Stimulated activated CD8-positive, alpha-beta memory T cell treated with anti-CD3 and anti-CD28 coated beads, Interleukin-2, amount 100 ng/mL, for 1 hour (primary cell): Measurements from ENCODE around the gene CAV2.

Experiments used
- DNase-seq, 2 donors: peaks; one replicate each; pipeline ENCODE4 v3.0.0-alpha.2; 2020; ENCODE audit warnings: low read depth in 2 of 2

The CAV2 gene

DNA sequence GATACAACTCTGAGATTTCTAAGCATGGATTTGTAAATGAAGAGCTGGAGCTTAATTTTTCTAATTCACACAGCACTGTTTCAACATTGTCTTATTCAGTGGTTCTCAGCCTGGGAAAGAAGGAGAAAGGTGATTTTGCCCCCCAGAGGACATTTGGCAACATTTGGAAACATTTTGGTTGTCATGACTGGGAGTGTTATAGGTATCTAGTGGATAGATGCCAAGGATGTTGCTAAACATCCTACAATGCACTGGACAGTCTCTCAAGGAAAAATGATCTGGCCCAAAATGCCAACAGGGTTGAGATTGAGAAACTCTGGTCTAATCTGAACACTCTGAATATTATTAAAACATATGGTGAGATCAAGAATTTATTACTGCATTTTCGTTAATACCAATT, 3.8 kb upstream of the CAV2 start:
- no peak for DNase-seq

DNA sequence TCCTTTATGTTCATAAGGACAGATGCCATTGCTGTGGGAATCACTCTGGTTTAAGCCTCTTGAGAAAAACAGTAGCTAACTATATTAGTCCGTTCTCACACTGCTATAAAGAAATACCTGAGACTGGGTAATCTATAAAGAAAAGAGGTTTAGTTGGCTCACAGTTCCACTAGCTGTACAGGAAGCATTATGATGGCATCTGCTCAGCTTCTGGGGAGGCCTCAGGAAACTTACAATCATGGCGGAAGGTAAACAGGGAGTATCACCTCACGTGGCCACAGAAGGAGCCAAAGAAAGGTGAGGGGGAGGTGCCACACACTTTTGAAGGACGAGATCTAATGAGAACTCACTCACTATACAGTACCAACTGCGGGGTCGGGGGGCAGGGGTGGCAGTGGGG, 2.9 kb upstream of the CAV2 start:
- no peak for DNase-seq

DNA sequence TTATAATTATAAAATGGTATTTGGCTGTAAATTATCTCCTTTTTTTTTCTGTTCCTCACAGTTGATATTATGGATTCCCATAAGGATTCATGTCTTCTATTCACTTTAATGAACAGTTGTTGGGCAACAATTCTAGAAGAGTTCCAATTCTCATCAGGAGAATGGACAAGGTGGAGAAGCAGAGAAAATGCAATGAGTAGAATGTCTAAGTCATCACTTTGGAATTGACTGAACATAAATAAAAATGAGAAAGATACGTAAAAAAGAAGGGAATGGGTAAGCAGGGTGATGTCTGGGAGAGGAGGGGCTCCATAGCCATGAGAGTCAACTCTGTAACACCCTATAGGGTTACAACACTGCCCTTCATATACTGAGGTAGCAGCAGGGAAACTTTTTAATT, 1.8 kb upstream of the CAV2 start:
- no peak for DNase-seq

DNA sequence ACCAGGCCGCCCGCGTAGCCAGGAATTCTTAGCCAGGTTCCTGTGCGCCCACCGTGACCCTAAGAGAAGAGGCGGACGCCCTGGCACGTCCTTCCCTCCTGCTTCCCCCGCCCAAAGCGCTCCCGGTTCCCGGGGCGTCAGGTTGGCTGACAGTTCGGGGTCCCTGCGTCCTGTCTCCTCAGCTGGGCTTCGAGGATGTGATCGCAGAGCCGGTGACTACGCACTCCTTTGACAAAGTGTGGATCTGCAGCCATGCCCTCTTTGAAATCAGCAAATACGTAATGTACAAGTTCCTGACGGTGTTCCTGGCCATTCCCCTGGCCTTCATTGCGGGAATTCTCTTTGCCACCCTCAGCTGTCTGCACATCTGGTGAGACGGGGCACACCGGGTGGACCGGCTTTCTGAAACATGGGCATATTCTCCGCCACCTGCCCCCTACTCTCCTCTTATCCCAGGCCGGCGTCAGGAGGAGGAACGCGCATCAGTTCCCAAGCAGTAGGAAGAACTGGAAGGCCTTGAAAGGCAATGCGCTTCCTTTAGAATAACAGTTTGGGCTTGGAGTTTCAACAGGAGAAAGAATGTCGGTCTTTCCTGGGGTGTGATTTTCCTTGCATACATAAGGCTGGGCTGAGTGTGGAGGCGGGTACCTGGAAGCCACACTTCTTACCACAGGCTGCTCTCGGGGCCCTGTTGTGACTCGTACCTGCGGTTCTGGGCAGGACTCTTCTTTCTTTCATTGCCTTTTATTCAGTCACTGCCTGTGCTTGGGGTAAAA, 728 bp downstream of the CAV2 start:
- no peak for DNase-seq

DNA sequence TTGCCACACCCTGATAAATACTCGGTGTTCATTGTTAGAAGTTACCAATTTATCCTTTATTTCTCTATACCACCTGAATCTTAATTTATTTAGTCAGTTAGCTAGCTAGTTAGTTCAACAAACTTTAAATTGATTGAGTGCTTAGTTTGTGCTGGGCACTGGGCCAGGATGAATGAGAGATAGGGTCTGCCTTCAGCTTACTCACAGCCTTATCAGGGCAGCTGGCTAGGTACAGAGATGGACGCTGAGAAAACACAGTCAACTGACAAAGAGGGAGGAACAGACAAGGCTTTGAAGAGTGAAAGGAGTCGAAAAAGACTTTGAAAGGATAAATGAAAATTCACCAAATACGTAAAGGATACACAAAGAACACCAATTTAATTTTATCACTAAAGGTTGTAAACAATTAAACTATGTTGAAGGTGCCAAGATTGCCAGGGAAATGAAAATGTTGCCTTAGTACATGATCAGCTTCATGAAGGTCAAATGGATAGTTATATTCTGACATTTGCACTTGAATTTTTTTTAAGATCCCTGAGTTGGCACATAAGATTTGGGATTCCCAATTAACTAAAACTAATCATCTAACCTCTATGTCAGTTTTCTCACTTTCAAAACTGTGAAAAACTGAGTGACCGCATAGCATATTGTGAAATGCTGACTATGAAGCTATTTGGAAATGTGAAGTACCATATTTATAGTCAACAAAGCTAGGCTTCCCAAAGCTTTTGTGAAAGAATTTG, 2.1 kb downstream of the CAV2 start:
- no peak for DNase-seq

DNA sequence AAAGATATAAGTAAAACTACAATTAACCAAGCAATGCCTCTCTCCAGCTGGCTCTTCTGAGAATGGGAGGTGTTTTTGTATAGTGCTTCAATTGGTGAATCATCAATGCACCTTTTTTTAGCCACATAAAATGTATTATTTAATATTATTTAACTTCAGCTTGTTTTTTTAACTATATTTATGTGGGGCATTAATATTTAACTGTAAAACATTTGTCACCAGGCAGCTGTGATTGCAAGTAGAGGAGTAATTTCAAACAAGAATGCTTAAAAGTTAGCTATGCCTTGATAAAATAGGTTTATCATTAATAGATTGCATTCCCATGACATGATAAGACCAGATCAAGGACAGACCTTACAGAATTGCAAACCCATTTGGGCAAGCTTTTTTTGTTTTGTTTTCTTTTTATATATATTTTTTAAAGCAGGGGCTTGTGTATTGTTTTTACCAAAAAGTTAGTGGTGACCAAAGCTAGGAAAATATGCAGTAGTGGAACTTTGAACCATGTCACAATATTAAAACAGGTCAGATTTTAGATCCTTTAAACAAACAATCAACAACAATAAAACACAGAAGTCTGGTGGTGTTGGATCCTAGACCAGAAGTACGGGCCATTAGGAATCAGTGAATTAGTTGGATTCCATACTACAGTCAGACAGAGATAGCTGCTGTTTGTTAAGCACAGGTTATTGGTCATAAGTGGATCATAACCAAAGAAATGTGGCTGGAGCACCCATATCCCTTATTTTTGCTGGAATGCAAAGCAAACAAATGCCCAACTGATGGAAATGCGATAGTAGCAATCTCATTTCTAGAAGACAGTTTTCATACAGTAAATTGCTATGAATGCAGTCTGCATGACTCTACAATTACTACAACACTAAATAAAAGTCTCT, 2.9 kb downstream of the CAV2 start:
- DNase-seq, result no peak

DNA sequence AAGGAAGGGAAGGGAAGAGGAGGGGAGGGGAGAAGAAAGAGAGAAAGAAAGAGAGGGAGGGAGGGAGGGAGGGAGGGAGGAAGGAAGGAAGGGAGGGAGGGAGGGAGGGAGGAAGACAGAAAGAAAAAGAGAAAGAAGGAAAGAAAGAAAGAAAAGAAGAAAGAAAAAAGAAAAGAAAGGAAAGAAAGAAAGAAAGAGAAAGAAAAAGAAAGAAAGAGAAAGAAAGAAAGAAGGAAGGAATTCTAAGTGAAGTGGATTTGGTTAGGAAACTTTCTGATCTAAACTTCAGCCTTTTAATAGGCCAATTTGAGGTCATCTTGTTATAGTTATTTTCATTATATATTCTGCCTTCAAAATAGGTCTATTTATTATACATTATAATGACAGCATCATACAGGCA, 4.3 kb downstream of the CAV2 start:
- no peak for DNase-seq

DNA sequence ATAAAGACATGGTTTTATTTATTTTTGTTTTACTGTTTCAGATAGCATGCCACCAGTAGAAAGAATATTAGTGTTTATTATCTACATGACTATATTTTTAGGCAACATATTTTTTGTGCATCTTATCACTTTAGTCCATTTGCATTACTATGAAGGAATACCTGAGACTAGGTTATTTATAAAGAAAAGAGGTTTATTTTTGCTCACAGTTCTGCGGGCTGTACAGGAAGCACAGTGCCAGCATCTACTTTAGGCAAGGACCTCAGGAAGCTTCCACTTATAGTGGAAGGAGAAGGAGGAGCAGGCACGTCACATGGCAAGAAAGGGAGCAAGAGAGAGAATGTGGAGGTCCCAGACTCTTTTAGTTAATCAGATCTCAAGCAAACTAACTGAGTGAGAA, 5.7 kb downstream of the CAV2 start:
- no peak for DNase-seq

DNA sequence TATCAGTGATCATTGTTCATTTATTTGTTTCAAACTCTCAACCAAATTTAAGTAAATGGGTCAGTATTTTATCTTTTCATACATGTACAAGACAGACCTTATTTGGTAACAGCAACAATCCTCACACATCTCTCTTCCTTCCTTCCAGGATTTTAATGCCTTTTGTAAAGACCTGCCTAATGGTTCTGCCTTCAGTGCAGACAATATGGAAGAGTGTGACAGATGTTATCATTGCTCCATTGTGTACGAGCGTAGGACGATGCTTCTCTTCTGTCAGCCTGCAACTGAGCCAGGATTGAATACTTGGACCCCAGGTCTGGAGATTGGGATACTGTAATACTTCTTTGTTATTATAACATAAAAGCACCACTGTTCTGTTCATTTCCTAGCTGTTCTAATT, 6.3 kb downstream of the CAV2 start:
- DNase-seq, result no peak

DNA sequence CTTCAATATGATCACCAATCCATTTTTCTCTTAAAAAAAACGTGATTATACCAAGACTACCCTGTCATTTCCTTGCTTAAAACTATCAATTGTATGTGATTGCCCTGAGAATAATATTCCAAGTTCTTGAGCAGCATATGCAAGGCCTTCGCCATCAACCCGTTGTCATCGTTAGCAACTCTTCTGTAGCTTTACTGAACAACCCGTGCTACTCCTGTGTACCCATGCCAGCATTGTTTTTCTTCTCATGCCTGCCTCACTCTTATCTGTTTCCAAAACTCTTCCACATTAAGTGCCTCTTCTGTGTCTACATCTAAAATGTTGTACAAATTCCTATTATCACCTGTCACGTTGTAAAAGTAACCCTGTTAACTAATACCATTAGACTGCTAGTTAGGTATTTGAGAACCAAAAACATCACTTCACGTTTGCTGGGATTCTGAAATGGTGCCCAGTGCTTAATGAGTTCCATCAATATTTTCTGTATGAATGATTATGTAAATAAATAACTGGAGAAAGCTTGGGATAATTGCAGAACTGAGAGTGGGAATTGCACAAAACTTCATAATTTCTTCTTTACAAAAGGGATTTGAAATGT, 10.5 kb downstream of the CAV2 start:
- DNase-seq, result no peak

DNA sequence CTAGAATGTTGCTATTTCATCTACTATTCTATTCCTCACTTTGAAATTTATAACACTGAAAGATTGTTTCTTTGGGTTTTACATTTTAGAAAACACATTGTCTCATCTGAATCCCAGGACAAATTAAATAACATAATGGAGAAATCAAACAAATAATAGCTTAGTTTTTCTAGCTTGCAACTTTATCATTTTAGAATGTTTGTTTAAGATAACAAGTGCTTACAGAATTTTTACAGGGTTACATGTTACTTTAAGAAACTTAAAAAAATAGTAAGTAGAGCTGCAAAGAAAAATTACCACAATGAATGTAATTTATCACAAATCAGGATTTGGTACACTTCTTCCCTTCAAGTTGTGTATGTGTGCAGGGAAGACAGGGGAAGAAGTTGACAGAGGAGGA, 11.3 kb downstream of the CAV2 start:
- no peak for DNase-seq

DNA sequence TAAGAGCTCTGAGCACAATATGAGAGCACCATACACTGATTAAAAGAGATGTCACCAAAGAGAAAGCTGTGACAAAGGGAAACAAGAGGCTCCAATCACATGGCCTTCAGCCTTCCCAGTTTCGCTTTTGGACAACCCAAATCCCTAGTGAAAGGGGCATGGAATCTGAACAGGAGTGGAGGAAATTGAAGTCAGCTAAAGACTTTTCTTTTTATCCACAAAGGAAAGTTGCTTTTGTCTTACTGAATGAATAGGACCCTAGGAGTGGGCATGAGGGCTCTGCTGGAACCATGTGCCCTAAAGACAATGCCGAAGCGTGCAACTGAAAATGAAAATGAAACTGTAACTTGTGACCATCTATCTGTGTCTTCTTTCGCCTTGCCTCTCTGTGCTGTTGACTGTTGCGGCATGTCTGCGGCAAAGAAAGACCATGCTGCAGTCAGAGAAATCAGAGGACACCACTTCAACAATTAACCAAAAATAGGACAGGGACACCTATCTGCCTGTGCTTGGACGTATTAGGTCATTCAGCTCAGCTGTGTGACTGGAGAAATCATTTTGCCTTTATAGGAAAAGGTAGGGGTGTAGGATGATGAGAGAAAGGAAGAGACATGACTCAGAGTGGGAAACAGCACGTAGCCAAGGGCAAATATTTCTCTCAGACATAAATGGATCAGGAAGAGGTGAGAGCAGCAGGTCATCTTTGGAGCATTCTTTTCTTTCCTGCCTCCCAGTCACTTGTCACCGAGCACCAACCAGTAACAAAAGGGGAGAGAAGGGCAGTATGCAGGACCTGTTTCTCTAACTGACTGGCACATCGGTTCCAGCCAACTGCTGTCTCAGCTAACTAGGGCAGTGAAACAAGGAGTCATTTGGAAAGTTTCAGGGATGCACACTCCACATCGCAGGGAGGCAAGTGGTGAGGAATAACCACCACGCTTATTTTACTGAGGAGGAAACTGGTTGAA, 12.3 kb downstream of the CAV2 start:
- DNase-seq, result no peak

DNA sequence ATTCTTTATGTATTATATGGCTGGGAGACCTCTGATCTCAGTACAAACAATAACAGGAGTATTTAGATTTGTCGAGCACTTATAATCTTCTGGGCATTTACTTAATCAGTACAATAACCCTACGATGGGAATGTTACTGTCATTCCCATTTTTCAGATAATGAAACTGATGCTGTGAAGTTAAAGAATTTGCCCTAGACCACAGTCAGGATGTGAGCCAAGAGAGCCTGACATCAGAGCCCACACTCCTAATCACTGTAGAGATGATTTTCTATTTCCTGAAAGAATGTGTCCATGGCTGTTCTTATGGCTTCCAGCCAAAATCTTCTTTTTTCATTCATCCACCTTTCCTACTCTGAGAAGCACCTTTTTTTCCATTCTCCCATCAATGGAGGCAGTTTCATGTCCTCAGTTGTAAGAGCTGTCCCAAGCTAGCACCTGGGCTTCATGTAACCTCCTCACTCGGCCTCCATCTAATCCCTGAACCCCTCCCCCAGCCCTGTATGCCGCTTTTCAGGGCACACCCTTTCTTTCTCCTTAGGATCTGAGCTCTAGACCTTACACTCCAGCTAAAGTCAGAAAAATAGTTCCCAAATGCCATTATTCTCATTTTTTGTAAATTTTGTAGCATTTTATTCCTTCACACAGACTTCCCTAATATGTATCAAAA, 13.1 kb downstream of the CAV2 start:
- no peak for DNase-seq

DNA sequence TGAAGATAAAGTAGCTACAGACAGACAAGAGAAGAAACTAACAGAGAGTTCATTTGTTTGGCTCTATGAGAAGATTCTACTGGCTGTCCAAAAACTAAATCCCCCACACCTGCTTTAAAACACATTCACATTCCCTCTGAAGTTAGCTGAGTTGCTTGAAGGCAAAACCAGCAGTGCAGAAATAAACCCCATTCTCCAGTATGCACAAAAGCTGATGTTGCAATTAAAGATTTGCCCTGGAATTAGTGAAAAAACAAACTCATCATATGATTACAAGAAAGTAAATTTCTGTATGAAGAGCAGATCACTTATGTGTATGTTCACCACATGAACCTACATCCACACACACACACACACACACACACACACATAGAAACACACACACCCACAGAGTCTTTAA, 16.0 kb downstream of the CAV2 start:
- no peak for DNase-seq

DNA sequence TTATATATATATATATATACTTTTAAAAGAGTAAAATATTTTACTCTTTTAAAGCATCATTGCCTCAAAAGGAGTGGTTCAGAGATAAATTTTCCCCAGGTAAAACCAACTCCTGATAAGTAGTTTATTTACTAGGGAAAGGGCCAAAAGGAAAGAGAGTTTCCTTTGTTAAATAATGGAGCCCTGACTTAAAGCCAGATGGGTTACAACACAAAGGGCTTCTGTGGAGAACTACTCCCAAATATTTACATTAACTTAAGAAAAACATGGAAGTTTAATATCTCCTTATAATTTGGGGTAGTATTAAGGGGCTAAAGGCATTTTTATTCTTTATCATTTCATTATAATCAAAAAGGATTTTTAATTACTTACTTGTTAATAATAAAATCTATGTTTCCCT, 16.8 kb downstream of the CAV2 start:
- no peak for DNase-seq

DNA sequence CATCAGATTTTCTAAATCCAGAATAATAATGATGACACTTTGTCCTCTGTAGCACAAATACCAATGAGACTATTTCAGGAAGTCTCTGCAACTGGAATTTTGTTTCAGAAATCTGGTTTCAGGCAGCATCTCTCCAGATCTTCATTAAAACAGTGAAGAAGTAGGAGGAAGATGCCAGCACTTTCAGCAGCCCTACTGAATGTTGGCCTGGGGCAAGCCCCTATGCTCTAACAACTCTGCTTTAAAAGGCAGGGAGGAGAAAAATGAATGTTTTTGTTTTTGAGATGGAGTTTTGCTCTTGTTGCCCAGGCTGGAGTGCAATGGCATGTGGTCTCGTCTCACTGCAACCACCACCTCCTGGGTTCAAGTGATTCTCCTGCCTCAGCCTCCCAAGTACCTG, 18.1 kb downstream of the CAV2 start:
- no peak for DNase-seq

DNA sequence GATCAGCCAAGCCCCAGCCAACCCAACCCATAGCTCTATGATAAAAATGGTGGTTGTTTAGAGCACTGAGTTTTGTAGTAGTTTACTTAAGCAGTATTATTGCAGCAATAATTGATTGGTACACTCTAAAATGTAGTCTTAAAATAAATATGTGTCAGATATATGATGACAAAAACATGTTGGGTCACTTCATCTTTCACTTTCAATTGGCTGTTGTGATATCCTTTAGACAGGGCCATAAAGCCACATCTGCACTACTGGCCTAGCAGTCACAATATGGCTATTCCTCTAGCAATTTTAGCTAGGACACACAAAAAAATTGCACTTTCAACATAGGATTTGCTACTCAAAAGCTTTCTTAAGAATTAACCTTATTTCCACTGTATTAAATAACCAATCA, 19.4 kb downstream of the CAV2 start:
- no peak for DNase-seq

DNA sequence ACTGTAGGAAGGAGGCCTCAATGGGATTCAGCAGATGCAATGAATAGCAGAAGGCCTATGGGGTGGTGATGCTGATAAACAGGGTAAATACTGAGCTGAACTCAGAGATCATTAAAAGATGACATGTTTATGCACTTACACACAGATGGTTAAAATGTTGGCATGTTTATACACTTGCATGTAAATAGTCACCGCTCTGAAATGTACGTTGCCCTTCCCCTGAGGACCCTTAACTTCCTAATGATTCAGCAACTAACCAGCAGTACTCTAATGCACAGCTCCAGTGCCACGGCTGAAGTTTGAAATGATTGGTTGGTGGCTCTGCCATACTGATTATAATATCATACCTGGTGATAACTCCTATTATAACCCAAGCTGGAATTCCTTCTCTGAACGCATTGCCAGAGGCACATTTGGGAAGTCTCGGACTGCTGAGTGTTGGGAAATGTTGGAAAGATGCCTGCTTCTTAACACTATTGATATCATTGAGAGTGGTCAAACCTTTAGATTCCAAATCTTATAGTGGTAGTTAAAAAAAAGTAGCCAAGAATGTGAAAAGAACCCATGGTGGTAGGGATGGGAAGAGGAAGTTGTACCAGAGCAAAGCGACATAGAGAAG, 21.6 kb downstream of the CAV2 start:
- DNase-seq, result no peak

DNA sequence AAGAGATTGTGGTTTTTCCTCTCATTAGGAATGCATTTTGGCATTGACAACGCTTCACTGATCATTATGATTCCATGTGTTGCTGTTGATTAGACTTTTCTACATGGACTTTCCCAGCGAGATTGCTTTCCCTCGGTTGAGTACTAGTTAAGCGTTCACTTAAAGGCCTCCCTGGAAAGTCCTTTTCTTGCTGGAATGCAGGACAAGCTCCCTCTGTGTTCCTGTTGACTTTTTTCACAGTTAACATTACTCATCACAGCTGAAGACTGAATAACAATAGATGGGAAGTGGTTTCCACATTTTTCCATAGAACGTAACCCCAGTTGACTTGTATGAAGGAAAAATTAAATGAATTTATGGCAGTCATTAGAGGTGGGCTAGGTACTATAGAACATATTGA, 22.7 kb downstream of the CAV2 start:
- DNase-seq, result no peak

DNA sequence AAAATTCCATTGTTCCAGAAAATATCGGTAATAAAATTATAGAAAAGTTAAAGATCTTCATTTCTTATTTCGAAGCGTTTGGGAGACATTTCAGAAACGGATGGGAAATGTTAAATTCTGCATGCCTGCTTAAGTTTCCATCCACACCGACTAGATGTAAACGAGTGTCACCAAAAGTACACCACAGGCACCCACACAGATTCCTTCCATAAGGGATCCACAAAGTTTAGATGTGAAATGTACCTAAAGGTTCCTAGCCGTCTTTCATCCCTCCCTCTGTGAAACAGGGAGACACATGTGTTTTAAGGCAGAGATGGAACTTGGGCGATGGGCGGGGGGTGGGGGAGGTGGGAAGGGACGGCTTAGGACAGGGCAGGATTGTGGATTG, 24.7 kb downstream of the CAV2 start:
- no peak for DNase-seq
